ENCODE data around the gene ZDHHC9.
A peak's percentile ranks its signal among the peaks of the same experiment; 100 is the strongest.

Gene ZDHHC9

DNA sequence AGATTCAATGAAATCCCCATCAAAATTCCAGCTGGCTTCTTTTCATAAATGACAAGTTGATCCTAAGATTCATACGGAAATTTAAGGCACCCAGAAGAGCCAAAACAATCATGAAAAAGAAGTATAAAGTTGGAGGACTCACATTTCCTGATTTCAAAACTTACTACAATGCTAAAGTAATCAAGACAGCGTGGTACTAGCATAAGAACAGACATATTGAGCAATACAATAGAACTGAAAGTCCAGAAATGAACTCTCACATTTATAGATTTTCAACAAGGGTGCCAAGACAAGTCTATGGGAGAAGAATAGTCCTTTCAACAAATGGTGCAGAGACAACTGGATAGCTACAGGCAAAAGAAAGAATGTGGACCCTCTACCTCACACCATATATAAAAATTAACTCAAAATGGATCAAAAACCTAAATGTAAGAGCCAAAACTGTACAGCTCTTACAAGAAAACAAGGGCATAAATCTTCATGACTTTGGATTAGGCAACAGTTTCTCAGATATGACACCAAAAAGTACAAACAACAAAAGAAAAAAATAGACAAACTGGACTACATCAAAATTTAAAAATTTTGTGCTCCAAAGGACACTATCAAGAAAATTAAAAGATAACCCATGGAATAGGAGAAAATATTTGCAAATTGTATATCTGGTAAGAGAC is 35.4 kb downstream of the ZDHHC9 start:
- Mint-ChIP-seq H3K27ac (no peak overlapping the region), H3K9me3 (peaks cover 37% of the 10 kb centered on the region), H3K36me3 (ENCODE audit: low read depth) (peaks cover 57% of the 10 kb centered on the region), H3K4me3 (no peak overlapping the region), H3K27me3 (ENCODE audit: low read depth, poor library complexity) (no peaks in the 10 kb centered on the region), H3K4me1 (peaks cover 24% of the 10 kb centered on the region)
- DNase-seq = no peak
- TF ChIP-seq, protein P1, sequence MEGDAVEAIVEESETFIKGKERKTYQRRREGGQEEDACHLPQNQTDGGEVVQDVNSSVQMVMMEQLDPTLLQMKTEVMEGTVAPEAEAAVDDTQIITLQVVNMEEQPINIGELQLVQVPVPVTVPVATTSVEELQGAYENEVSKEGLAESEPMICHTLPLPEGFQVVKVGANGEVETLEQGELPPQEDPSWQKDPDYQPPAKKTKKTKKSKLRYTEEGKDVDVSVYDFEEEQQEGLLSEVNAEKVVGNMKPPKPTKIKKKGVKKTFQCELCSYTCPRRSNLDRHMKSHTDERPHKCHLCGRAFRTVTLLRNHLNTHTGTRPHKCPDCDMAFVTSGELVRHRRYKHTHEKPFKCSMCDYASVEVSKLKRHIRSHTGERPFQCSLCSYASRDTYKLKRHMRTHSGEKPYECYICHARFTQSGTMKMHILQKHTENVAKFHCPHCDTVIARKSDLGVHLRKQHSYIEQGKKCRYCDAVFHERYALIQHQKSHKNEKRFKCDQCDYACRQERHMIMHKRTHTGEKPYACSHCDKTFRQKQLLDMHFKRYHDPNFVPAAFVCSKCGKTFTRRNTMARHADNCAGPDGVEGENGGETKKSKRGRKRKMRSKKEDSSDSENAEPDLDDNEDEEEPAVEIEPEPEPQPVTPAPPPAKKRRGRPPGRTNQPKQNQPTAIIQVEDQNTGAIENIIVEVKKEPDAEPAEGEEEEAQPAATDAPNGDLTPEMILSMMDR (IDR thresholded peaks at IDR 0.05) = no peak

DNA sequence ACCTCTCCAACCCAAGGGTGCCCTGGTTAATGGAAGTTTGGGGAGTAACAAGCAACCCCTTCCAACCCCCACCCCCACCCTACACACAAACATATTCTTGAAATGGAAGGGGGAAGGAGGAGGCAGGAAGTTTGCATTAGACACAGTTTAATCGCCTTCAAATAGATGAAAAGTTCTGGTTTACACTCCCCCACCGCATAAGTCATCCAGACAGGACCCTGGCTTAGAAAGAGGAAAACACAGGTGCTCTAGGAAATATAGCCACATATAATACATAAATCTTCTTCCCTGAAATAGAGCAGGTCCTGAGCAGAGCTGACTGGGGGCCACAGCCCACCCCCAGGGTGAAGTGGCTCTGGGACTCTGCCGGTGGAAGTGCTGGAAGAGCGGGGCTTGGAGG is 38.9 kb downstream of the ZDHHC9 start:
- DNase-seq = no peak
- Mint-ChIP-seq H3K9me3 (peaks cover 29% of the 10 kb centered on the region), H3K27ac (peak overlapping the region; percentile 86), H3K27me3 (ENCODE audit: low read depth, poor library complexity) (peaks cover 4% of the 10 kb centered on the region), H3K36me3 (ENCODE audit: low read depth) (peaks cover 39% of the 10 kb centered on the region), H3K4me1 (peaks cover 41% of the 10 kb centered on the region), H3K4me3 (no peak overlapping the region)
- TF ChIP-seq, protein P1 (IDR thresholded peaks at IDR 0.05) = no peak

DNA sequence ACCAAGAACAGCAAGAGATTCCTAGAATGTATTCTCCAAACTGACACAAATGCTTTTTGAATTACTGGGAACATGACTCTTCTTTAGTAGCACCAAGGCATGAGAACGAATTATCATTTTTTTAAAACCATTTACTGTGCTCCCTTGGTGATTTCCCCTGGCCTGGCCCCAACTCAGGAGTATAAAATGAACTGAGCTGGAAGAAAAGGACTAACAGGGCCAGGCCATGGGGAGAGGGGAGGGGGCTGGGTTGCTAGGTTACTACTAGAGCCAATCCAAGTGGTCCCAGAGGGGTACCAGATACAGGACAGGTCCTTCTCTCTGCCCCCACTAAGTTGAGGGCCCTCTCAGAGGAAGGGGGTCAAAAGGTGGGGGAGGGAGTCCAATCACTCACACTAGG is 40.8 kb downstream of the ZDHHC9 start:
- Mint-ChIP-seq H3K27me3 (ENCODE audit: low read depth, poor library complexity) (peaks cover 4% of the 10 kb centered on the region), H3K4me1 (peaks cover 51% of the 10 kb centered on the region), H3K36me3 (ENCODE audit: low read depth) (peaks cover 25% of the 10 kb centered on the region), H3K4me3 (no peak overlapping the region), H3K27ac (no peak overlapping the region), H3K9me3 (peaks cover 12% of the 10 kb centered on the region)
- TF ChIP-seq, protein P1 (IDR thresholded peaks at IDR 0.05) = no peak
- no peak for DNase-seq

DNA sequence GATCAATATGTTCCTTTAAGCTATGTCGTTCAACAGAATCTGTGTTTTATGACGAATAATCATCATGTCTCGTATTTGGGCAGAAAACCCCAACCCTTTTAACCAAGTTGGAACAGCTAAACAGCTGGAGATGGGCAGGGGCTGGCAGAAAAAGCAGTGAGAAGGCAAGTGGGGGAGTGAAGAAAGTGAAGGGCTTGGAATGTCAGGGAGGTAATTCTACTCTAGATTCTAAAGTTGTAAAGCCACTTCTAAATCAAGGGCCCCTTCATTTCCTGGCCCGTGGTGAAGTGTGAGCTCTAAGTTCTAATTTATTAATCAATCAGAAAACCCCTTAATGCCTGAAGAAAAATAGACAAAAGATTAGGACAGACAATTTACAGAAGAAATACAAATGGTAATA is 43.5 kb downstream of the ZDHHC9 start:
- DNase-seq = no peak
- peaks cover 46% of the 10 kb centered on the region for H3K4me1 Mint-ChIP-seq
- H3K9me3 Mint-ChIP-seq = peaks cover 7% of the 10 kb centered on the region
- no peak overlapping the region for H3K4me3 Mint-ChIP-seq
- peak overlapping the region; percentile 91 for H3K27ac Mint-ChIP-seq
- H3K27me3 Mint-ChIP-seq (ENCODE audit: low read depth, poor library complexity) = peaks cover 4% of the 10 kb centered on the region
- TF ChIP-seq, protein P1 (IDR thresholded peaks at IDR 0.05) = no peak
- H3K36me3 Mint-ChIP-seq (ENCODE audit: low read depth) = peaks cover 17% of the 10 kb centered on the region

DNA sequence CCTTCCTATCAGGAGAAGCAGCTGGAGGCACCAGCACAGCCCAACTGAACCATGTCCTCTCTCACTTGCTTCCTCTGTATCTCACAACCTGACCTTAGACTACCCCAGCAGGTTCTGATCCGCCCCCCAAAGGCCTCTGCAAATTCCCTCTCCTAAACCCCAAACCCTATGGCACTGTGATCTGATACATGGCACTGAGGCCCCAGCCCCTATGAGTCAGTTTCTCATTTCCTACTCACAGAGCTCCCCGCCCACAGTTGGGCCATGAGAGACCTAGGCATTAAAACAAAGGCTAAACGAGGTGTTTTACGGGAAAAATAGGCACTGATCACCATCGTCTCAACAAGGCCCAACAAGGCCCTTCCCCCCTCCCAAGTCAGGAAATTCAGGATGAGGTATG is 44.8 kb downstream of the ZDHHC9 start:
- H3K9me3 Mint-ChIP-seq = peaks cover 7% of the 10 kb centered on the region
- peaks cover 8% of the 10 kb centered on the region for H3K27me3 Mint-ChIP-seq (ENCODE audit: low read depth, poor library complexity)
- DNase-seq = no peak
- peaks cover 33% of the 10 kb centered on the region for H3K4me1 Mint-ChIP-seq
- H3K4me3 Mint-ChIP-seq = no peak overlapping the region
- H3K27ac Mint-ChIP-seq = peak overlapping the region; percentile 61
- peaks cover 15% of the 10 kb centered on the region for H3K36me3 Mint-ChIP-seq (ENCODE audit: low read depth)
- TF ChIP-seq, protein P1 (IDR thresholded peaks at IDR 0.05) = no peak

DNA sequence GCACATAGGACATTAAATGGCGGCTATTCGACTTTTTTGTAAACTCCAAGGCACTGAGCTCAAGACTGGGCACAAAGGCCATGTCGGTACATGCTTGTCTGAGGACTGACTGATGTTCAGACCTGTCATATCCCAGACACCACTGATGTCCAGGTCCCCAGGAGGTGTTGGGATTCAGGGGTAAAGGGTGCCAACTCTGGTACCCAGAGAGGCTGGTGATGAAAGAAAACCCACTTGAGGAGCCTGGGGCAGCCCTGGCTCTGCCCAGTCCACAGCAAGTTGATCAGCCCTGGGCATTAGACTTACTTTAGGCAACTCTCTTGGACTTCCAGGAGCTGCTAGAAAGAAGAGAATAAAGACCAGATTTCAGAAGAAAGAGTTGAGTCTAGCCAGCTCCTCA is 45.2 kb downstream of the ZDHHC9 start:
- H3K4me1 Mint-ChIP-seq = peaks cover 29% of the 10 kb centered on the region
- peaks cover 11% of the 10 kb centered on the region for H3K36me3 Mint-ChIP-seq (ENCODE audit: low read depth)
- peaks cover 8% of the 10 kb centered on the region for H3K27me3 Mint-ChIP-seq (ENCODE audit: low read depth, poor library complexity)
- H3K9me3 Mint-ChIP-seq = peaks cover 7% of the 10 kb centered on the region
- TF ChIP-seq, protein P1 (IDR thresholded peaks at IDR 0.05) = no peak
- no peak overlapping the region for H3K4me3 Mint-ChIP-seq
- no peak overlapping the region for H3K27ac Mint-ChIP-seq
- no peak for DNase-seq
